Neuronal stem cell (in vitro differentiated cells): ENCODE data around the gene ZNF687.
A peak's percentile ranks its signal among the peaks of the same experiment; 100 is the strongest.

Experiments
- DNase-seq: peaks from one replicate; pipeline ENCODE4 v3.0.0-alpha.2; 2013; ENCODE audit warnings: low spot score
- H2AFZ ChIP-seq: one replicate; pipeline ENCODE4 v1.6.1; 2013; ENCODE audit warnings: mild to moderate bottlenecking, low read length, inconsistent platforms
- H2AK5ac ChIP-seq: 2 replicates; pipeline ENCODE4 v1.6.1; 2013; ENCODE audit warnings: low read depth, mild to moderate bottlenecking, inconsistent platforms, low read length, moderate library complexity, mixed read lengths
- H2BK120ac ChIP-seq: 2 replicates; pipeline ENCODE4 v1.6.1; 2013; ENCODE audit warnings: low read depth, mild to moderate bottlenecking, inconsistent platforms, low read length, moderate library complexity, mixed read lengths
- H2BK12ac ChIP-seq: one replicate; pipeline ENCODE4 v1.6.1; 2013; ENCODE audit warnings: low read length, inconsistent platforms
- H2BK15ac ChIP-seq: 2 replicates; pipeline ENCODE4 v1.6.1; 2013; ENCODE audit warnings: mild to moderate bottlenecking, low read length, inconsistent platforms, mixed read lengths
- H2BK5ac ChIP-seq: one replicate; pipeline ENCODE4 v1.6.1; 2013; ENCODE audit warnings: inconsistent platforms, mild to moderate bottlenecking, low read length, moderate library complexity
- H3K14ac ChIP-seq: one replicate; pipeline ENCODE4 v1.6.1; 2013; ENCODE audit warnings: low read length, inconsistent platforms
- H3K18ac ChIP-seq: 2 replicates; pipeline ENCODE4 v1.6.1; 2013; ENCODE audit warnings: low read length, inconsistent platforms
- H3K23ac ChIP-seq: 2 replicates; pipeline ENCODE4 v1.6.1; 2013; ENCODE audit warnings: low read depth, mild to moderate bottlenecking, mixed read lengths, low read length, inconsistent platforms; ENCODE audit not compliant: poor library complexity
- H3K27ac ChIP-seq: replicated peaks from 3 replicates; pipeline ENCODE4 v1.5.1; 2013; ENCODE audit warnings: low read length, inconsistent platforms
- H3K27me3 ChIP-seq, 3 experiments: 2 replicates each; pipeline ENCODE4 v1.6.1; 2013; ENCODE audit warnings: low read length in 3 of 3, mild to moderate bottlenecking in 2 of 3, inconsistent platforms in 1 of 3, low read depth in 1 of 3, mixed read lengths in 1 of 3, moderate library complexity in 1 of 3; ENCODE audit not compliant: control insufficient read depth in 3 of 3, insufficient read depth in 3 of 3
- H3K36me3 ChIP-seq, 2 donors: replicated peaks in 1 of 2; 2 replicates each; pipeline ENCODE4 v1.6.1; 2013; ENCODE audit warnings: low read length in 2 of 2; ENCODE audit not compliant: control insufficient read depth in 2 of 2, insufficient read depth in 2 of 2
- H3K4ac ChIP-seq: 2 replicates; pipeline ENCODE4 v1.6.1; 2013; ENCODE audit warnings: inconsistent platforms, mild to moderate bottlenecking, low read length, moderate library complexity
- H3K4me1 ChIP-seq, 2 donors: 1 replicate in 1 of 2; 2 replicates in 1 of 2; pipeline ENCODE4 v1.6.1; 2013; ENCODE audit warnings: low read length in 2 of 2, low read depth in 1 of 2; ENCODE audit not compliant: control insufficient read depth in 2 of 2, insufficient read depth in 1 of 2
- H3K4me2 ChIP-seq: one replicate; pipeline ENCODE4 v1.6.1; 2013; ENCODE audit warnings: mild to moderate bottlenecking, low read length, inconsistent platforms; ENCODE audit not compliant: insufficient read depth, poor library complexity, severe bottlenecking
- H3K4me3 ChIP-seq, 2 donors: 2 replicates each; pipeline ENCODE4 v1.5.1; 2013; ENCODE audit warnings: low read length in 2 of 2, mild to moderate bottlenecking in 2 of 2, inconsistent platforms in 1 of 2, moderate library complexity in 1 of 2
- H3K79me1 ChIP-seq: one replicate; pipeline ENCODE4 v1.6.1; 2013; ENCODE audit warnings: low read depth, mild to moderate bottlenecking, inconsistent platforms, low read length, moderate library complexity
- H3K9ac ChIP-seq: one replicate; pipeline ENCODE4 v1.6.1; 2013; ENCODE audit warnings: mild to moderate bottlenecking, low read depth, low read length, inconsistent platforms; ENCODE audit not compliant: poor library complexity
- H3K9me3 ChIP-seq, 2 donors: replicated peaks in 1 of 2; 2 replicates each; pipeline versions ENCODE3 to v1.6.1; 2013; ENCODE audit warnings: low read length in 2 of 2, mild to moderate bottlenecking in 2 of 2, inconsistent platforms in 1 of 2, low read depth in 1 of 2, mixed read lengths in 1 of 2, moderate library complexity in 1 of 2; ENCODE audit not compliant: control insufficient read depth in 2 of 2, insufficient read depth in 1 of 2
- H4K8ac ChIP-seq: one replicate; pipeline ENCODE4 v1.6.1; 2013; ENCODE audit warnings: low read depth, mild to moderate bottlenecking, inconsistent platforms, low read length, moderate library complexity
- H4K91ac ChIP-seq: one replicate; pipeline ENCODE4 v1.6.1; 2013; ENCODE audit warnings: low read length, low read depth, mild to moderate bottlenecking, inconsistent platforms; ENCODE audit not compliant: poor library complexity
- WGBS, 2 donors: extraction: QIAGEN DNeasy Blood & Tissue Kit; methylation state at CpG; one replicate each; pipeline ENCODE4 v1.1.7; 2013; ENCODE audit warnings: missing lambda C conversion rate in 2 of 2, mixed read lengths in 1 of 2; ENCODE audit not compliant: insufficient read length in 2 of 2, insufficient replicate concordance in 1 of 2; ENCODE audit errors: extremely low coverage in 2 of 2; 5-methylcytosine and 5-hydroxymethylcytosine counted together

Gene ZNF687

DNA sequence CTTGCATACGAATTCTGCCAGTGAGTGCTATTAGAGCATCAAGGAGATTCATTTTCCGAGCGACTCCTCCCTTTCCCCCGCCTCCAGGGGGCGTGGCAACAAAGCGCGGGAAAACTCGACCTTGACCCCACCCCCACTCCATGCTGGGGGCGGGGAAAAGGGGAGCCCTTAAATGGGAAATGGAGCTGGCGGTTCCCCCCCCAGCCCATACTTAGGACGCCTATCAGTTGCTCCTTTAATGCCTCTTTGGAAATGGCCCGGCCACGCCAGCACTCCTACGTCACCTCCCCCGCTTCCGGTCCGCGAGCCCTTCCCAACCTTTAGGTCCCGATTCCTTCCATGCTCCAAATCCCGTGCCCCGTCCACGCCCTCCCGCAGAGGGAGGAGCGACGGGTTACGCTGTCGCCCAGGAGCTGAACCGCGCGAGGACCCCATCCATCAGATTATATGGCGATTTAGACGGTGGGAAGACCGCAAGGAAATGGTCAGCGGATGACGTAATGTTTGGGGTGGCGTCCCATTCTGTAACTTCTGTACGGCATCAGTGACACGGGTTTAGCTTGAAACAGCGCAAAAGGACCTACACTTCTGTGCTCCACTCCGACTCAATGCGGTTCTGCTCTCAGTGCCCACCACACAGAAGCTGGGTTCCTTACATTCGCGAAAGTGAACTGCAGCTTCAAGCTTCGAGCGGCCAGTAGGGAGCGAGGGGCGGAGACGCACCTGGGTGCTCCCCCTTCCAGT is 702 bp upstream of the ZNF687 start:
- H3K9me3 ChIP-seq = no peaks in the 10 kb centered on the region

DNA sequence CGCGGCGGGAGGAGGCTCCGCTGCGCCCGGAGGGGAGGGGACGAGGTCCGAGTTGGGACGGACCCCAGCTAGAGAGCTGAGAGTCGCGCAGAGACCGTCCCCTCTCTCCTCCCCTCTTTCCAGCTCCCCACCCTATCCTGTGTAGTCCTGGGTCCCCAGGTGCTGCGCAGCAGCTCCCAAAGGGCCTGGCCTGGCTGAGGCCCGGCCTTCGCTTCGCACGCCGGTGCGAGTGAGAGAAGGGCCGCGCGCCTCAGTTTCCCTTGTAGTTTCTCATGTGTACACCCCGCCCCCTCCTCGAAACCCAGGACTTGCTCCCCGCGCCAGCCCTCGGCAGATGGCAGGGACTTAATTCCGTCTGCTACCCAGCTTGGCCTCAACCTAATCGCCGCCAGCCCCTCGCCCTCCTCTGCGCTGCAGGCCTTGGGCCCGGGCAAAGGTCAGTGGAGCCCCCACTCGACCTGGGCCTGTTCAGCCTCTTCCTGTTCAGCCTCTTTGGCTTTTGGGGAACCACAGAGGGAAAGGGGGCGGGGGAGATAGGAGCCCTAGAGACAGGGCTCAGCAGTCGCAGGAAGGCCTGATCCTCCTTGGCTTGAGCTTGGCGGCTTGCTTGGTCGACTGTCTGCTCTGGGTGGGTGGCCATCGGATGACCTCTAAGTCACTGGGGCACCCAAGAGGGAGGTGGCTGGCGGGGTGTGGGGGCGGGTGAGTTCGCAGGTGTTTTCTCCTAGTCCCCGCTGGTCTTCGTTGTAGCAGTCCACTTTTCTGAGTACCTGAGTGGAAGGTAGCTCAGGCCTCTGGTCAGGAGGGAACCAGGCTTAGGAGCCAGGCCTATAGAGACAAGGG is 1.0 kb downstream of the ZNF687 start:
- no CpG with 5 or more reads among the region's 44 CpGs for WGBS, 2 donors
- H3K36me3 ChIP-seq = peaks cover 22 to 36% of the 10 kb centered on the region in 2 donors
- H3K14ac ChIP-seq = peak overlapping the region; percentile 1

More for the DNA sequence above, 702 bp upstream of the ZNF687 start:
- H3K4me3 ChIP-seq = peak overlapping the region; percentile 76 to 98
- H3K9ac ChIP-seq = peak overlapping the region; percentile 96
- no CpG with 5 or more reads among the region's 48 CpGs for WGBS, 2 donors
- H2BK5ac ChIP-seq = peak overlapping the region; percentile 54
- peak overlapping the region; percentile 81 for H3K4me2 ChIP-seq
- peaks cover 2 to 8% of the 10 kb centered on the region in 2 donors for H3K4me1 ChIP-seq
- DNase-seq = peak; percentile 96
- H3K18ac ChIP-seq = peak overlapping the region; percentile 99
- peak overlapping the region; percentile 3 for H2AK5ac ChIP-seq
- no peak overlapping the region for H2BK120ac ChIP-seq
- no peak overlapping the region for H4K8ac ChIP-seq
- peak overlapping the region; percentile 97 for H3K27ac ChIP-seq
- H3K79me1 ChIP-seq = peaks cover 9% of the 10 kb centered on the region
- H3K23ac ChIP-seq = peak overlapping the region; percentile 95
- H3K27me3 ChIP-seq = no peaks in the 10 kb centered on the region
- H2AFZ ChIP-seq = peak overlapping the region; percentile 92
- peak overlapping the region; percentile 78 for H3K4ac ChIP-seq
- peak overlapping the region; percentile 40 for H2BK15ac ChIP-seq
- H3K14ac ChIP-seq = no peak overlapping the region
- peaks cover 6 to 19% of the 10 kb centered on the region in 2 donors for H3K36me3 ChIP-seq
- H4K91ac ChIP-seq = no peak overlapping the region
- peak overlapping the region; percentile 81 for H2BK12ac ChIP-seq

DNA sequence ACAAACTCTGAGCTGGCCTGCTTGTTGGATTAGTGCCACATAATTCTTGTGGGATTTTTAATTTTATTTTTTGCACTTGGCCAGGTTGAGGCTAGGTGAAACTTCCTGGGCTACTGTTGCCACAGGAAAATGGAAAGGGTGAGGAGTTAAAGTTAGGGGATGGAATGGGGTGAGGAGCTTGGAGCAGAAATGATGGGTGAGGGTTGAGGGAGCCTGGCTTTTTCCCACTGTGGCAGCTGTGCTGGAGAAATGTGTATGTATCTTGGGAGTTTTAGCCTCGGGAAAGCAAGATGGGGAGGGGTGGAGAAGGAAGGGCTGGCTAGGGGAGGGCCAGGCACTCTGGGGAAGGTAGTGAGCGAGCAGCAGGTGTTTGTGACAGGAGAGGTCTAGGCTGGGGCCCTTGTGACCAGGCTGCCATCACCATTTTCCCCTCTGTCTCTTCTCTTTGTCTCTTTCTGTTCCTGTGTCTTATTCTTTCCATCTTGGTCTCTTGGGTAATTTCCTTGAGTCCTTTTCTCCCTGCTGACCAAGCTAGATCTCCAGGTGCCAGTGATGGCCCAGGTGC is 2.0 kb downstream of the ZNF687 start:
- Histone ChIP-seq H3K27me3 (no peaks in the 10 kb centered on the region), H3K9ac (no peak overlapping the region), H3K27ac (no peak overlapping the region), H2BK15ac (no peak overlapping the region), H3K4ac (no peak overlapping the region), H3K79me1 (peaks cover 21% of the 10 kb centered on the region), H2AK5ac (no peak overlapping the region), H3K36me3 (peaks cover 31 to 46% of the 10 kb centered on the region in 2 donors), H2BK120ac (no peak overlapping the region), H3K23ac (no peak overlapping the region), H4K91ac (no peak overlapping the region), H3K4me3 (peak overlapping the region in 1 of 2 donors; percentile 76), H3K4me2 (no peak overlapping the region), H2AFZ (no peak overlapping the region), H4K8ac (no peak overlapping the region), H3K18ac (no peak overlapping the region), H2BK12ac (no peak overlapping the region), H2BK5ac (no peak overlapping the region), H3K4me1 (peaks cover 2 to 8% of the 10 kb centered on the region in 2 donors), H3K9me3 (no peaks in the 10 kb centered on the region), H3K14ac (no peak overlapping the region)
- WGBS, 2 donors = no CpG with 5 or more reads among the region's 2 CpGs
- no peak for DNase-seq

More for the DNA sequence above, 1.0 kb downstream of the ZNF687 start:
- H3K9ac ChIP-seq = peak overlapping the region; percentile 94
- H2AFZ ChIP-seq = peak overlapping the region; percentile 92
- H2BK120ac ChIP-seq = no peak overlapping the region
- peak overlapping the region; percentile 90 for H3K4me2 ChIP-seq
- peak overlapping the region; percentile 76 to 99 for H3K4me3 ChIP-seq
- peaks cover 18% of the 10 kb centered on the region for H3K79me1 ChIP-seq
- H3K4me1 ChIP-seq = peaks cover 2 to 8% of the 10 kb centered on the region in 2 donors
- peak overlapping the region; percentile 85 for H2BK15ac ChIP-seq
- H3K27me3 ChIP-seq = no peaks in the 10 kb centered on the region
- peak; percentile 23 for DNase-seq
- H2BK5ac ChIP-seq = peak overlapping the region; percentile 97
- H2BK12ac ChIP-seq = no peak overlapping the region
- H3K27ac ChIP-seq = peak overlapping the region; percentile 82
- H2AK5ac ChIP-seq = peak overlapping the region; percentile 30
- peak overlapping the region; percentile 93 for H3K23ac ChIP-seq
- no peak overlapping the region for H4K91ac ChIP-seq
- no peaks in the 10 kb centered on the region for H3K9me3 ChIP-seq
- peak overlapping the region; percentile 97 for H3K18ac ChIP-seq
- no peak overlapping the region for H3K4ac ChIP-seq
- no peak overlapping the region for H4K8ac ChIP-seq
